Dedifferentiated amniotic fluid mesenchymal stem cell (primary cell): ENCODE results near the gene L3MBTL1.

Experiments used
- DNase-seq: peaks from one replicate; pipeline ENCODE4 v3.0.0-alpha.2; 2016; ENCODE audit errors: extremely low spot score

Gene L3MBTL1

GRCh38 chr20:43535370-43536004 is 28.0 kb downstream of the L3MBTL1 start:
- no peak for DNase-seq

- DNase-seq, result no peak
Measured at GRCh38 chr20:43536041-43536816, 28.7 kb downstream of the L3MBTL1 start.

GRCh38 chr20:43536817-43537440 is 29.4 kb downstream of the L3MBTL1 start:
- no peak for DNase-seq

GRCh38 chr20:43537921-43538877 is 30.7 kb downstream of the L3MBTL1 start:
- peak; percentile 78 for DNase-seq

GRCh38 chr20:43538878-43539700 is 31.6 kb downstream of the L3MBTL1 start:
- DNase-seq, result no peak

GRCh38 chr20:43539975-43540672 is 32.6 kb downstream of the L3MBTL1 start:
- no peak for DNase-seq

- DNase-seq, result no peak
Measured at GRCh38 chr20:43540673-43541060, 33.2 kb downstream of the L3MBTL1 start.

- peak; percentile 38 for DNase-seq
Measured at GRCh38 chr20:43541214-43541613, 33.7 kb downstream of the L3MBTL1 start.

- no peak for DNase-seq
Measured at GRCh38 chr20:43542161-43542560, 34.7 kb downstream of the L3MBTL1 start.

GRCh38 chr20:43542674-43543073 is 35.2 kb downstream of the L3MBTL1 start:
- DNase-seq, result no peak

- DNase-seq, result no peak
Measured at GRCh38 chr20:43543138-43543537, 35.6 kb downstream of the L3MBTL1 start.

- DNase-seq, result no peak
Measured at GRCh38 chr20:43544501-43544900, 37.0 kb downstream of the L3MBTL1 start.

- DNase-seq, result no peak
Measured at GRCh38 chr20:43545837-43546578, 38.5 kb downstream of the L3MBTL1 start.

- DNase-seq, result no peak
Measured at GRCh38 chr20:43548273-43548880, 40.9 kb downstream of the L3MBTL1 start.

GRCh38 chr20:43549416-43550065 is 42.0 kb downstream of the L3MBTL1 start:
- no peak for DNase-seq

GRCh38 chr20:43550456-43550855 is 43.0 kb downstream of the L3MBTL1 start:
- no peak for DNase-seq

- no peak for DNase-seq
Measured at GRCh38 chr20:43554369-43554768, 46.9 kb downstream of the L3MBTL1 start.

GRCh38 chr20:43558412-43559146 is 51.1 kb downstream of the L3MBTL1 start, which contains the start of gene SGK2:
Gene SGK2, plus strand, starts transcription at chr20:43559027. Its CDS starts 7,469 bp downstream, at chr20:43566496.
- peak; percentile 60 for DNase-seq
